DND-41 (cell line): ENCODE measurements around the gene LINGO3.

Experiments used
- EZH2 ChIP-seq: IDR thresholded peaks from 3 replicates; pipeline ENCODE4 v1.6.1; 2012; ENCODE audit warnings: borderline replicate concordance, low read depth, mild to moderate bottlenecking, moderate library complexity, low read length, inconsistent platforms; ENCODE audit not compliant: severe bottlenecking
- TF ChIP-seq, protein P1 (sequence below): IDR thresholded peaks from 2 replicates; pipeline ENCODE4 v1.5.1; 2012; ENCODE audit warnings: borderline replicate concordance, low read length, moderate library complexity, mild to moderate bottlenecking; ENCODE audit not compliant: poor library complexity, severe bottlenecking; ENCODE audit errors: extremely low read depth

DNA sequence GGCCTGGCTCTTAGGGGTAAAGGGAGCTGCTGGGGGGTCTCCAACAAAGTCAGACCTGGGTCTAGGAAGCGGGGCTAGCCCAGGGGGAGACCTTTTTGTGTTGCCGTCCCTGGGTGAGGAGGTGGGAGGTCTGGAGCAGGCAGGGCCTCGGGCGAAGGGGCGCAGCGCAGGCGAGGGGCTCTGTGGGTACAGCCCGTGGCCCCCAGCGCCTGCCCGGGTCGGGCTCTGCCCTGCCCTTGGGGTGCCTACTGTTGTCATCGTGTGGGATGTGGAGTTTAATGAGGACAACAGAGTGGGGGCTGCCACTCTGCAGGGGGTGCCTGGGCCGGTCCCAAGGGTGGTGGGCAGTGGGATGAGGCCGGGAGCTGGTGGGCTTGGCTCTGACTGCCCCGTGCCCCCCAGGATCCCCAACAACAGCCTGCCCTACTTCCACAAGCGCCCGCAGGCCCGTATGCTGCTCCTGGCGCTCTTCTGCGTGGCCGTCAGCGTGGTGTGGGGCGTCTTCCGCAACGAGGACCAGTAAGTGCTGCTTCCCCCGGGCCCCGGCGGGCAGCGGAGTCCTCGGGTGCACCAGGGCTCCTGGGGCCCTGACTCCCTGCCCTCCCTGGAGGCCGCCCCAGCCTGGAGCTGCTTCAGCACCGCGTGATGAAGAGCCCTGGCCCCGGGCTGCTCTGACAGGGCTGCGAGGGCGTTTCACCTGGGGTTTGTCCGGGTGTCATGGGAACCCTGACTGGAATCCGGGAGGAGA, 32.7 kb upstream of the LINGO3 start:
- TF ChIP-seq, protein P1, sequence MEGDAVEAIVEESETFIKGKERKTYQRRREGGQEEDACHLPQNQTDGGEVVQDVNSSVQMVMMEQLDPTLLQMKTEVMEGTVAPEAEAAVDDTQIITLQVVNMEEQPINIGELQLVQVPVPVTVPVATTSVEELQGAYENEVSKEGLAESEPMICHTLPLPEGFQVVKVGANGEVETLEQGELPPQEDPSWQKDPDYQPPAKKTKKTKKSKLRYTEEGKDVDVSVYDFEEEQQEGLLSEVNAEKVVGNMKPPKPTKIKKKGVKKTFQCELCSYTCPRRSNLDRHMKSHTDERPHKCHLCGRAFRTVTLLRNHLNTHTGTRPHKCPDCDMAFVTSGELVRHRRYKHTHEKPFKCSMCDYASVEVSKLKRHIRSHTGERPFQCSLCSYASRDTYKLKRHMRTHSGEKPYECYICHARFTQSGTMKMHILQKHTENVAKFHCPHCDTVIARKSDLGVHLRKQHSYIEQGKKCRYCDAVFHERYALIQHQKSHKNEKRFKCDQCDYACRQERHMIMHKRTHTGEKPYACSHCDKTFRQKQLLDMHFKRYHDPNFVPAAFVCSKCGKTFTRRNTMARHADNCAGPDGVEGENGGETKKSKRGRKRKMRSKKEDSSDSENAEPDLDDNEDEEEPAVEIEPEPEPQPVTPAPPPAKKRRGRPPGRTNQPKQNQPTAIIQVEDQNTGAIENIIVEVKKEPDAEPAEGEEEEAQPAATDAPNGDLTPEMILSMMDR = no peak
- TF ChIP-seq EZH2 = no peak
